ENCODE results near the gene PCDHGA5.
"Not testable (repeated sequence)": the region's sequence is repeated elsewhere in the genome, so short reads cannot be mapped to it uniquely, and the experiment has no call there.

The PCDHGA5 gene

GRCh38 chr5:141338538-141339306, 25.2 kb upstream of the PCDHGA5 start, which contains the start of gene PCDHGA2:
Gene PCDHGA2, plus strand, starts transcription at chr5:141338760.
- H3K9ac ChIP-seq (ENCODE audit: low read depth, low read length) = peak within 1 kb of the TSS; percentile 33
- H3K36me3 ChIP-seq (ENCODE audit: insufficient read depth, low read length) = no peaks in the 10 kb centered on the region
- H3K4me1 ChIP-seq (ENCODE audit: control insufficient read depth, insufficient read depth, low read length) = no peaks in the 10 kb centered on the region
- H3K9me3 ChIP-seq (replicated peaks; ENCODE audit: low read length) = peaks cover 13% of the 10 kb centered on the region
- peak within 1 kb of the TSS; percentile 50 for H3K4me3 ChIP-seq (ENCODE audit: low read length)
- H3K27me3 ChIP-seq (ENCODE audit: control insufficient read depth, insufficient read depth, low read length) = no peaks in the 10 kb centered on the region
- peak within 1 kb of the TSS; percentile 54 for H3K4me2 ChIP-seq (ENCODE audit: low read length)

- not testable (repeated sequence) for H3K4me1 ChIP-seq (ENCODE audit: control insufficient read depth, insufficient read depth, low read length); H3K4me2 ChIP-seq (ENCODE audit: low read length); H3K36me3 ChIP-seq (ENCODE audit: insufficient read depth, low read length); H3K9ac ChIP-seq (ENCODE audit: low read depth, low read length); H3K27me3 ChIP-seq (ENCODE audit: control insufficient read depth, insufficient read depth, low read length); H3K4me3 ChIP-seq (ENCODE audit: low read length)
- H3K9me3 ChIP-seq (replicated peaks; ENCODE audit: low read length) = peaks cover 30% of the 10 kb centered on the region
These were observed 23.1 kb upstream of the PCDHGA5 start for GRCh38 chr5:141340781-141341354.

- H3K27me3 ChIP-seq (ENCODE audit: control insufficient read depth, insufficient read depth, low read length) = no peaks in the 10 kb centered on the region
- no peaks in the 10 kb centered on the region for H3K36me3 ChIP-seq (ENCODE audit: insufficient read depth, low read length)
- no peaks in the 10 kb centered on the region for H3K4me1 ChIP-seq (ENCODE audit: control insufficient read depth, insufficient read depth, low read length)
- H3K9ac ChIP-seq (ENCODE audit: low read depth, low read length) = no peak overlapping the region
- no peak overlapping the region for H3K4me3 ChIP-seq (ENCODE audit: low read length)
- no peak overlapping the region for H3K4me2 ChIP-seq (ENCODE audit: low read length)
- H3K9me3 ChIP-seq (replicated peaks; ENCODE audit: low read length) = peaks cover 25% of the 10 kb centered on the region
These were observed 21.2 kb upstream of the PCDHGA5 start for GRCh38 chr5:141342773-141343172.

- Histone ChIP-seq H3K4me1 (ENCODE audit: control insufficient read depth, insufficient read depth, low read length) (no peaks in the 10 kb centered on the region), H3K9me3 (replicated peaks; ENCODE audit: low read length) (peaks cover 25% of the 10 kb centered on the region), H3K4me3 (ENCODE audit: low read length) (peak within 1 kb of the TSS; percentile 65)
These were observed 20.6 kb upstream of the PCDHGA5 start, which contains the start of gene PCDHGA3 for GRCh38 chr5:141343242-141343952. Gene PCDHGA3, plus strand, starts transcription at chr5:141343829. Its CDS starts 205 bp downstream, at chr5:141344034.

GRCh38 chr5:141343953-141344463, 20.0 kb upstream of the PCDHGA5 start:
- Histone ChIP-seq H3K36me3 (ENCODE audit: insufficient read depth, low read length) (no peaks in the 10 kb centered on the region), H3K9ac (ENCODE audit: low read depth, low read length) (peak overlapping the region; percentile 44), H3K4me3 (ENCODE audit: low read length) (peak overlapping the region; percentile 65), H3K27me3 (ENCODE audit: control insufficient read depth, insufficient read depth, low read length) (no peaks in the 10 kb centered on the region), H3K4me1 (ENCODE audit: control insufficient read depth, insufficient read depth, low read length) (no peaks in the 10 kb centered on the region), H3K9me3 (replicated peaks; ENCODE audit: low read length) (peaks cover 25% of the 10 kb centered on the region), H3K4me2 (ENCODE audit: low read length) (peak overlapping the region; percentile 63)

More at GRCh38 chr5:141343242-141343952, 20.6 kb upstream of the PCDHGA5 start, which contains the start of gene PCDHGA3:
- H3K9ac ChIP-seq (ENCODE audit: low read depth, low read length) = peak within 1 kb of the TSS; percentile 44
- H3K36me3 ChIP-seq (ENCODE audit: insufficient read depth, low read length) = no peaks in the 10 kb centered on the region
- H3K4me2 ChIP-seq (ENCODE audit: low read length) = peak within 1 kb of the TSS; percentile 63
- H3K27me3 ChIP-seq (ENCODE audit: control insufficient read depth, insufficient read depth, low read length) = no peaks in the 10 kb centered on the region

GRCh38 chr5:141345327-141345726, 18.6 kb upstream of the PCDHGA5 start:
- no peaks in the 10 kb centered on the region for H3K4me1 ChIP-seq (ENCODE audit: control insufficient read depth, insufficient read depth, low read length)
- no peaks in the 10 kb centered on the region for H3K27me3 ChIP-seq (ENCODE audit: control insufficient read depth, insufficient read depth, low read length)
- no peak overlapping the region for H3K4me2 ChIP-seq (ENCODE audit: low read length)
- H3K36me3 ChIP-seq (ENCODE audit: insufficient read depth, low read length) = no peaks in the 10 kb centered on the region
- H3K9ac ChIP-seq (ENCODE audit: low read depth, low read length) = no peak overlapping the region
- no peak overlapping the region for H3K4me3 ChIP-seq (ENCODE audit: low read length)
- H3K9me3 ChIP-seq (replicated peaks; ENCODE audit: low read length) = peaks cover 22% of the 10 kb centered on the region

- not testable (repeated sequence) for H3K9ac ChIP-seq (ENCODE audit: low read depth, low read length); H3K4me3 ChIP-seq (ENCODE audit: low read length); H3K36me3 ChIP-seq (ENCODE audit: insufficient read depth, low read length); H3K27me3 ChIP-seq (ENCODE audit: control insufficient read depth, insufficient read depth, low read length); H3K4me2 ChIP-seq (ENCODE audit: low read length); H3K4me1 ChIP-seq (ENCODE audit: control insufficient read depth, insufficient read depth, low read length)
- H3K9me3 ChIP-seq (replicated peaks; ENCODE audit: low read length) = peaks cover 27% of the 10 kb centered on the region
These were observed 17.9 kb upstream of the PCDHGA5 start for GRCh38 chr5:141346017-141346416.

GRCh38 chr5:141349917-141350619, 13.9 kb upstream of the PCDHGA5 start, which contains the start of gene PCDHGB1:
Gene PCDHGB1, plus strand, starts transcription at chr5:141350099. Its CDS starts 162 bp downstream, at chr5:141350261.
- Histone ChIP-seq H3K9me3 (replicated peaks; ENCODE audit: low read length) (peaks cover 13% of the 10 kb centered on the region), H3K36me3 (ENCODE audit: insufficient read depth, low read length) (no peaks in the 10 kb centered on the region), H3K9ac (ENCODE audit: low read depth, low read length) (peak within 1 kb of the TSS; percentile 5), H3K27me3 (ENCODE audit: control insufficient read depth, insufficient read depth, low read length) (no peaks in the 10 kb centered on the region), H3K4me1 (ENCODE audit: control insufficient read depth, insufficient read depth, low read length) (no peaks in the 10 kb centered on the region), H3K4me2 (ENCODE audit: low read length) (peak within 1 kb of the TSS; percentile 84), H3K4me3 (ENCODE audit: low read length) (peak within 1 kb of the TSS; percentile 66)

GRCh38 chr5:141351591-141351990, 12.4 kb upstream of the PCDHGA5 start:
- no peaks in the 10 kb centered on the region for H3K36me3 ChIP-seq (ENCODE audit: insufficient read depth, low read length)
- peaks cover 9% of the 10 kb centered on the region for H3K9me3 ChIP-seq (replicated peaks; ENCODE audit: low read length)
- H3K4me1 ChIP-seq (ENCODE audit: control insufficient read depth, insufficient read depth, low read length) = no peaks in the 10 kb centered on the region
- no peak overlapping the region for H3K9ac ChIP-seq (ENCODE audit: low read depth, low read length)
- H3K4me3 ChIP-seq (ENCODE audit: low read length) = no peak overlapping the region
- no peaks in the 10 kb centered on the region for H3K27me3 ChIP-seq (ENCODE audit: control insufficient read depth, insufficient read depth, low read length)
- H3K4me2 ChIP-seq (ENCODE audit: low read length) = no peak overlapping the region

GRCh38 chr5:141354900-141355469, 9.0 kb upstream of the PCDHGA5 start, which contains the start of gene PCDHGA4:
Gene PCDHGA4, plus strand, starts transcription at chr5:141355021. Its CDS starts 87 bp downstream, at chr5:141355108.
- Histone ChIP-seq H3K9ac (ENCODE audit: low read depth, low read length) (peak within 1 kb of the TSS; percentile 56), H3K9me3 (replicated peaks; ENCODE audit: low read length) (peaks cover 10% of the 10 kb centered on the region), H3K36me3 (ENCODE audit: insufficient read depth, low read length) (no peaks in the 10 kb centered on the region), H3K4me3 (ENCODE audit: low read length) (peak within 1 kb of the TSS; percentile 62), H3K4me2 (ENCODE audit: low read length) (peak within 1 kb of the TSS; percentile 59), H3K27me3 (ENCODE audit: control insufficient read depth, insufficient read depth, low read length) (no peaks in the 10 kb centered on the region), H3K4me1 (ENCODE audit: control insufficient read depth, insufficient read depth, low read length) (no peaks in the 10 kb centered on the region)
